Smooth muscle cell (in vitro differentiated cells): Measurements from ENCODE around the gene AKR1B1. TPM values are rescaled to one million over a fixed set of nuclear protein-coding genes. Genes with fewer than 3 reads are reported as not detected.

ENCODE experiments used
- DNase-seq: peaks from one replicate; lab custom pipeline; 2025; ENCODE audit not compliant: unreplicated experiment; lab: John Stamatoyannopoulos, UW
- H2AFZ ChIP-seq: fragments of 200-600 bp; sonication (generic); 2 replicates; pipeline ENCODE4 v1.6.0; 2016; ENCODE audit warnings: antibody characterized with exemption, low read depth, mild to moderate bottlenecking
- H3F3A ChIP-seq: fragments of 200-600 bp; sonication (generic); 2 replicates; pipeline ENCODE4 v1.6.0; 2017; ENCODE audit warnings: antibody characterized with exemption, low read depth
- H3K27ac ChIP-seq: fragments of 200-600 bp; sonication (generic); 2 replicates; pipeline ENCODE4 v1.5.1; 2016; ENCODE audit warnings: low read depth, mild to moderate bottlenecking
- H3K27me3 ChIP-seq: fragments of 200-600 bp; sonication (generic); 2 replicates; pipeline ENCODE4 v1.6.1; 2016; ENCODE audit warnings: low read depth, mild to moderate bottlenecking
- H3K36me3 ChIP-seq: fragments of 200-600 bp; sonication (generic); 2 replicates; pipeline ENCODE4 v1.5.1; 2016; ENCODE audit warnings: low read depth
- H3K4me1 ChIP-seq: fragments of 200-600 bp; sonication (generic); 2 replicates; pipeline ENCODE4 v1.5.1; 2016; ENCODE audit warnings: low read depth
- H3K4me2 ChIP-seq: fragments of 200-600 bp; sonication (generic); 2 replicates; pipeline ENCODE4 v1.6.0; 2016; ENCODE audit warnings: mild to moderate bottlenecking
- H3K4me3 ChIP-seq: fragments of 200-600 bp; sonication (generic); 2 replicates; pipeline ENCODE4 v1.5.1; 2016; ENCODE audit warnings: mild to moderate bottlenecking
- H3K79me2 ChIP-seq: fragments of 200-600 bp; sonication (generic); 2 replicates; pipeline ENCODE4 v1.6.0; 2016; ENCODE audit warnings: low read depth, mild to moderate bottlenecking
- H3K9ac ChIP-seq: fragments of 200-600 bp; sonication (generic); 2 replicates; pipeline ENCODE4 v1.6.0; 2016; ENCODE audit warnings: low read depth
- H3K9me3 ChIP-seq: fragments of 200-600 bp; sonication (generic); replicated peaks from 2 replicates; pipeline ENCODE4 v1.5.1; 2016; ENCODE audit warnings: low read depth
- H4K20me1 ChIP-seq: fragments of 200-600 bp; sonication (generic); 2 replicates; pipeline ENCODE4 v1.6.0; 2016; ENCODE audit warnings: low read depth
- CTCF ChIP-seq: fragments of 200-600 bp; sonication (generic); IDR thresholded peaks from 2 replicates; pipeline ENCODE4 v1.5.1; 2017; ENCODE audit warnings: borderline replicate concordance, mild to moderate bottlenecking, antibody characterized with exemption; ENCODE audit not compliant: insufficient read depth, poor library complexity, severe bottlenecking
- WGBS: methylation state at CpG from one replicate; pipeline ENCODE4 v1.1.7; 2016; ENCODE audit warnings: low lambda C conversion rate; 5-methylcytosine and 5-hydroxymethylcytosine counted together
- polyA plus RNA-seq: library from polyadenylated mRNA; unstranded; fragments of >200 nt; fragmentation: Nextera tagmentation; extraction: Ambion mirVana; gene quantifications from 2 replicates; pipeline ENCODE4 v1.2.1, GENCODE V29; 2016
- total RNA-seq: library from RNA; depleted of rRNA; stranded (reverse); fragments of >200 nt; gene quantifications from 2 replicates; pipeline ENCODE4 v1.2.3, GENCODE V29; 2014

Gene AKR1B1
- total and polyA plus RNA-seq, 2 experiments from 2014 or later, result 75.7 to 122 TPM

DNA sequence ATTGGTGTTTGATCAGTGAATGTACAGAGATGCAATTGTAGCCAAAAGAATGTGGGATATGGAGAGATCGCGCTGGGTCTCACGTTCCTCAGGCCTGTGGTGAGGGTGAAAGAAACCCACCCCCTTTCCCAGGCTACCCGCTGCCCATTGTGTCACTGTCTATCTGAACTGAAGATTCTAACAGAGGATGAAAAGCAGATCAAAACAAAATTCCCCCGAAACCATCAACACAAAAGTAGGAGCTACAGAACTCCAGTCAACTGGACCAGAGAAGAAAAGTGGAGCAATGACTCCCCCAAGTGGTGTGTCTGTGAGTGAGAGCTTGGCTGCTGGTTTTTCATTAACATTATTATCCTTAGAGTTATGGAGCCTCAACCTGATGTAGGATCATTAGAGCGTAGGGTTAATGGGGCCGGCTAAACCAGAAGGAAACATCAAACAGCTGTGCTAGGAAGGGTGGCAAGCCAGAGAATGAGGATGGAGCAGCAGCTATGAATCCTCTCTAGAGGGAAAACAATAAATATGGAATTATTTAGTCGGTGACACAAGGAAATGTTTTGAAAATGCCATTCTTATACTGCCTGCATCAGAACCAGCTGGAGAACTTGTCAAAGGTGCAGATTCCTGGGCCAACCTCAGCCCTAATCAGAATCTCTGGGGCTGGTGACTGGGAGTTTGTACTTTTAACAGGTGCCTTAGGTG lies 38.3 kb downstream of the AKR1B1 start:
- Histone ChIP-seq H3K27ac (no peak overlapping the region), H2AFZ (no peak overlapping the region), H3K36me3 (no peaks in the 10 kb centered on the region), H3K9me3 (no peaks in the 10 kb centered on the region), H3F3A (no peaks in the 10 kb centered on the region), H3K79me2 (no peaks in the 10 kb centered on the region), H3K9ac (no peak overlapping the region), H3K4me3 (no peak overlapping the region), H3K27me3 (no peaks in the 10 kb centered on the region), H4K20me1 (no peaks in the 10 kb centered on the region), H3K4me2 (no peak overlapping the region), H3K4me1 (no peaks in the 10 kb centered on the region)
- no peak for DNase-seq
- 65% methylated on average over 8 of the region's 8 CpGs for WGBS
- TF ChIP-seq CTCF, result peak; percentile 67

- no peak for TF ChIP-seq CTCF
Observed at GRCh38 chr7:134419875-134420274, 39.0 kb downstream of the AKR1B1 start.

GRCh38 chr7:134419085-134419484 lies 39.8 kb downstream of the AKR1B1 start:
- 93% methylated on average over 3 of the region's 3 CpGs for WGBS
- no peak for TF ChIP-seq CTCF
- H3K4me3 ChIP-seq, result no peak overlapping the region

More at GRCh38 chr7:134419875-134420274, 39.0 kb downstream of the AKR1B1 start:
- H2AFZ ChIP-seq, result no peak overlapping the region
- H3K27ac ChIP-seq, result no peak overlapping the region
- no peak overlapping the region for H3K4me3 ChIP-seq
- no peaks in the 10 kb centered on the region for H4K20me1 ChIP-seq
- DNase-seq, result no peak
- 60% methylated on average over 3 of the region's 3 CpGs for WGBS
- H3K36me3 ChIP-seq, result no peaks in the 10 kb centered on the region
- no peaks in the 10 kb centered on the region for H3K4me1 ChIP-seq
- H3K9me3 ChIP-seq, result no peaks in the 10 kb centered on the region
- H3K79me2 ChIP-seq, result no peaks in the 10 kb centered on the region
- H3K9ac ChIP-seq, result no peak overlapping the region
- H3F3A ChIP-seq, result no peaks in the 10 kb centered on the region
- H3K4me2 ChIP-seq, result no peak overlapping the region
- H3K27me3 ChIP-seq, result no peaks in the 10 kb centered on the region

GRCh38 chr7:134415700-134416099 lies 43.2 kb downstream of the AKR1B1 start:
- no peak overlapping the region for H3K4me2 ChIP-seq
- H3K27me3 ChIP-seq, result peaks cover 9% of the 10 kb centered on the region
- no peaks in the 10 kb centered on the region for H3K9me3 ChIP-seq
- no peak for TF ChIP-seq CTCF
- no peaks in the 10 kb centered on the region for H3K36me3 ChIP-seq
- DNase-seq, result no peak
- H3K9ac ChIP-seq, result no peak overlapping the region
- H2AFZ ChIP-seq, result no peak overlapping the region
- no peaks in the 10 kb centered on the region for H3K79me2 ChIP-seq
- no peaks in the 10 kb centered on the region for H3K4me1 ChIP-seq
- H3F3A ChIP-seq, result no peaks in the 10 kb centered on the region
- H4K20me1 ChIP-seq, result no peaks in the 10 kb centered on the region
- H3K27ac ChIP-seq, result no peak overlapping the region
- no peak overlapping the region for H3K4me3 ChIP-seq

More at GRCh38 chr7:134419085-134419484, 39.8 kb downstream of the AKR1B1 start:
- Histone ChIP-seq H3K9me3 (no peaks in the 10 kb centered on the region), H3K4me1 (no peaks in the 10 kb centered on the region), H3K9ac (no peak overlapping the region), H3K36me3 (no peaks in the 10 kb centered on the region), H4K20me1 (no peaks in the 10 kb centered on the region), H2AFZ (no peak overlapping the region), H3K27me3 (no peaks in the 10 kb centered on the region), H3F3A (no peaks in the 10 kb centered on the region), H3K27ac (no peak overlapping the region), H3K4me2 (no peak overlapping the region), H3K79me2 (no peaks in the 10 kb centered on the region)
- no peak for DNase-seq
